Kidney epithelial cell (primary cell): ENCODE results near the gene PSTK. TPM values are rescaled to one million over a fixed set of nuclear protein-coding genes. Genes with fewer than 3 reads are reported as not detected.

Experiments
- DNase-seq: peaks from one replicate; pipeline ENCODE4 v3.0.0-alpha.2; 2010; ENCODE audit warnings: low read depth
- H3K27me3 ChIP-seq: 2 replicates; pipeline ENCODE4 v1.6.0; 2011; ENCODE audit warnings: low read length; ENCODE audit not compliant: control insufficient read depth, insufficient read depth
- H3K36me3 ChIP-seq: 2 replicates; pipeline ENCODE4 v1.5.1; 2011; ENCODE audit warnings: low read length; ENCODE audit not compliant: control insufficient read depth, insufficient read depth
- H3K4me3 ChIP-seq: 2 replicates; pipeline ENCODE4 v1.5.1; 2011; ENCODE audit warnings: low read depth, mild to moderate bottlenecking, control low read depth, low read length
- CTCF ChIP-seq: IDR thresholded peaks from 2 replicates; pipeline ENCODE4 v1.5.1; 2011; ENCODE audit warnings: mild to moderate bottlenecking, moderate library complexity, low read length, control low read depth, inconsistent platforms; ENCODE audit not compliant: insufficient read depth, poor library complexity, severe bottlenecking
- total RNA-seq: library from RNA; depleted of rRNA; stranded (reverse); fragments of >200 nt; gene quantifications from 2 replicates; pipeline ENCODE4 v1.2.3, GENCODE V29; 2015

Gene PSTK
- total RNA-seq, 1 donor from 2014 or later: 11.4 TPM

GRCh38 chr10:122984708-122985107 lies 4.5 kb downstream of the PSTK start:
- H3K27me3 ChIP-seq: no peaks in the 10 kb centered on the region
- no peak for DNase-seq
- no peak overlapping the region for H3K4me3 ChIP-seq
- TF ChIP-seq CTCF: no peak
- no peaks in the 10 kb centered on the region for H3K36me3 ChIP-seq

GRCh38 chr10:122986335-122986734 lies 6.1 kb downstream of the PSTK start:
- no peaks in the 10 kb centered on the region for H3K27me3 ChIP-seq
- DNase-seq: no peak
- H3K4me3 ChIP-seq: no peak overlapping the region
- no peaks in the 10 kb centered on the region for H3K36me3 ChIP-seq
- no peak for TF ChIP-seq CTCF

DNA sequence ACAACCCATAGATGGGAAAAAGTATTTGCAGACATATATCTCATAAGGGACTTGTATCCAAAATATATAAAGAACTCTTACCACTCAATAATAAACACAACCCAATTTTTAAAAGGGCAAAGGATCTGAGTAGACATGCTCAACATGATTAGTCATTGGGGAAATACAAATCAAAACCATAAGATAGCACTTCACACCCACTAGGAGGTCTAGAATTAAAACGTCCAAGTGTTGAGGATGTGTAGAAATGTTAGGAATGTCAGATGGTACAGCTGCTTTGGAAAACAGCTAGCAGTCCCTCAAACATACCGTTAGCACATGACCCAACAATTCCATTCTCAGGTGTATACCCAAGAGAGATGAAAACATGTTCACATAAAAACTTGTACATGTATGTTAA lies 8.3 kb downstream of the PSTK start:
- Histone ChIP-seq H3K4me3 (no peak overlapping the region), H3K36me3 (no peaks in the 10 kb centered on the region), H3K27me3 (no peaks in the 10 kb centered on the region)
- TF ChIP-seq CTCF: no peak
- no peak for DNase-seq

GRCh38 chr10:122990278-122990677 lies 10.1 kb downstream of the PSTK start:
- Histone ChIP-seq H3K4me3 (no peak overlapping the region), H3K27me3 (no peaks in the 10 kb centered on the region), H3K36me3 (peaks cover 1% of the 10 kb centered on the region)
- DNase-seq: no peak
- no peak for TF ChIP-seq CTCF

DNA sequence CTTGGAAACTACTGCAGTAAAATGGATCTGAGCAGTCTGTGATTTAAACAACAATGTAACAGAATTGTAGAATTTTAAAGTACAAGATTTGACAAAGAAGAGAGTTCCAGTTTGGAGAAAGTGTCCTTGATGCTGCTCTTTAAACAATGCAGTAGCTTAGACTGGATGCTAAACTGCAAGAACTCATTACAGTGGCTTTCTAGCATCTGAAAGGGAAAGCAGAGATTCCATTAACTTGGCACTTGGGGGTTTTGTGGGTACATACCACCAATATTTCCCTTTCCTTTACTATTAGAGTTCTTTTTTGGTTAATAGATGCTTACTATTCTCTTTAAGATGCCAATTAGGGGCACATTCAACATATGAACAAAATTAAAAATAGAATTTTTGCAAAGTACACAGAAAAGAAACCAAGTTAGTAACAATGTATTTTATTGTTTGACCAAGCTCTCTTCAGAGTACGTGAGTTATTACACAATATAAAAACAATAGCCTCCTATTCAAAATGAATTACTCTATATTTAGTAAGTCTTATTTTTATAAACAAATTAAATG lies 11.9 kb downstream of the PSTK start:
- Histone ChIP-seq H3K27me3 (no peaks in the 10 kb centered on the region), H3K36me3 (peaks cover 1% of the 10 kb centered on the region), H3K4me3 (no peak overlapping the region)
- TF ChIP-seq CTCF: no peak
- DNase-seq: no peak

GRCh38 chr10:122993797-122994336 lies 13.7 kb downstream of the PSTK start:
- Histone ChIP-seq H3K4me3 (no peak overlapping the region), H3K27me3 (no peaks in the 10 kb centered on the region), H3K36me3 (peaks cover 1% of the 10 kb centered on the region)
- no peak for DNase-seq
- no peak for TF ChIP-seq CTCF
